HT1080 (cell line): ENCODE measurements around the gene TMEM17. TPM values are rescaled to one million over a fixed set of nuclear protein-coding genes. Genes with fewer than 3 reads are reported as not detected.

Experiments used
- DNase-seq: peaks from one replicate; pipeline ENCODE4 v3.0.0-alpha.2; 2015; ENCODE audit warnings: low read depth
- small RNA-seq: library from RNA; depleted of rRNA; stranded (forward); fragments of <200 nt; gene quantifications from one replicate; pipeline ENCODE3, GENCODE V24; 2014
- total RNA-seq: library from RNA; depleted of rRNA; stranded (reverse); fragments of >200 nt; shearing (Covaris generic); gene quantifications from 2 replicates; pipeline ENCODE4 v1.2.3, GENCODE V29; 2014; rRNA removed

The TMEM17 gene
- total RNA-seq, 1 experiment from 2014 or later, result 4.1 TPM

GRCh38 chr2:62457556-62457955 is 48.4 kb downstream of the TMEM17 start:
- no peak for DNase-seq

- DNase-seq, result peak; percentile 82
These were observed 49.1 kb downstream of the TMEM17 start for GRCh38 chr2:62456721-62457539.

- no peak for DNase-seq
These were observed 49.9 kb downstream of the TMEM17 start for GRCh38 chr2:62455957-62456692.

- DNase-seq, result no peak
These were observed 52.0 kb downstream of the TMEM17 start for GRCh38 chr2:62453955-62454354.

GRCh38 chr2:62452701-62453454 is 53.1 kb downstream of the TMEM17 start:
- DNase-seq, result peak; percentile 38

GRCh38 chr2:62450716-62451191 is 55.2 kb downstream of the TMEM17 start:
- DNase-seq, result no peak

Small RNAs within 50 kb of the gene (small RNA-seq; reads per million reads assigned to genes)
- gene AC107083.1, result not detected
- gene RN7SL18P, result not detected

Other genes starting within 250 kb of the TMEM17 start
- gene EHBP1, start 199.5 kb upstream of the TMEM17 start, total RNA-seq, result 26.3 and 28.7 TPM in 2 replicates